Activated CD8-positive, alpha-beta memory T cell treated with anti-CD3 and anti-CD28 coated beads, Interleukin-2, amount 50 U/mL, for 24 hours (primary cell): Measurements from ENCODE around the gene VWA5A.

Experiments
- DNase-seq: peaks from one replicate; pipeline ENCODE4 v3.0.0-alpha.2; 2020; ENCODE audit errors: extremely low read depth

VWA5A gene, protein sequence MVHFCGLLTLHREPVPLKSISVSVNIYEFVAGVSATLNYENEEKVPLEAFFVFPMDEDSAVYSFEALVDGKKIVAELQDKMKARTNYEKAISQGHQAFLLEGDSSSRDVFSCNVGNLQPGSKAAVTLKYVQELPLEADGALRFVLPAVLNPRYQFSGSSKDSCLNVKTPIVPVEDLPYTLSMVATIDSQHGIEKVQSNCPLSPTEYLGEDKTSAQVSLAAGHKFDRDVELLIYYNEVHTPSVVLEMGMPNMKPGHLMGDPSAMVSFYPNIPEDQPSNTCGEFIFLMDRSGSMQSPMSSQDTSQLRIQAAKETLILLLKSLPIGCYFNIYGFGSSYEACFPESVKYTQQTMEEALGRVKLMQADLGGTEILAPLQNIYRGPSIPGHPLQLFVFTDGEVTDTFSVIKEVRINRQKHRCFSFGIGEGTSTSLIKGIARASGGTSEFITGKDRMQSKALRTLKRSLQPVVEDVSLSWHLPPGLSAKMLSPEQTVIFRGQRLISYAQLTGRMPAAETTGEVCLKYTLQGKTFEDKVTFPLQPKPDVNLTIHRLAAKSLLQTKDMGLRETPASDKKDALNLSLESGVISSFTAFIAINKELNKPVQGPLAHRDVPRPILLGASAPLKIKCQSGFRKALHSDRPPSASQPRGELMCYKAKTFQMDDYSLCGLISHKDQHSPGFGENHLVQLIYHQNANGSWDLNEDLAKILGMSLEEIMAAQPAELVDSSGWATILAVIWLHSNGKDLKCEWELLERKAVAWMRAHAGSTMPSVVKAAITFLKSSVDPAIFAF

DNA sequence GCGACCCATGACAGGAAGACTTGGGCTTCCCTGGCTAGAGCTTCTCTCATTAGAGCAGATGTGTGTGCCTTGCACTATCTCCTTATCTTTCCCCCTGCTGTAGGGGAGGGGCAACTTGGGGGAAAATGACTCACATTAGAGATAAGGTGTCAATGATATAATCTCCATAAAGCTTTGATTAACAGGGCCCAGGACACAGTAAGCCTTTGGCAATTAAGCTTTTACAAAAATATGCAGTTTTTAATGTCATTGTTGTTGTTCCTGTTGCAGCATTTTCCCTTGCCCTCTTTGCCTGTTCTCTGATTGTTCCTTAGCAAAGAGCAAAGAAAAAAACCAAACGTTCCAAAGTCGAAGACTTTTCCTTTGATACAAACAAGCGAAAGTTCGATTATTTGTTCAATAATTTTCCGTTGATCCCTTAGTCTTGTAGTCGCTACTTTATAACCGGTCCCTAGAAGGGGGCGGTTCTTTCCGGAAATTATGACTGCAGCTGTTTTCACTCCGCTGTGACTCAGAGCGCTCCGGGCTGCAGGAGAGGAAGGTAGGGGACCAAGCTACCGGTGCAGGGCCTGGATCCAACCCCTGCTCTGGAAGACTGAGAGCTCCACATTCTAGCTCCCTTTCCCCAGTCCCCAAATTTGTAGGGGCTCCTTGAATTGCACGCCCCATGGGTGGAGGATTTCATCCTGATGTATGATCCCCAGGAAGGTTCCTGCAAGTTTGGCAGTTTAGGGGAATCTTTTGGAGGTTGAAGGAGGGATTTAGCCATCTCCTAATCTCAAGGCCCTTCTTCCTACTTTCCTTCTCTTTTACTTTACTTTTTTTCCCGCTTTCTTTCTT, at the start of gene VWA5A:
TSS of gene VWA5A (plus strand) at position 509 of the 840 bp plus-strand sequence. CDS start 2,062 bp downstream, outside the sequence.
- peak; percentile 64 for DNase-seq

DNA sequence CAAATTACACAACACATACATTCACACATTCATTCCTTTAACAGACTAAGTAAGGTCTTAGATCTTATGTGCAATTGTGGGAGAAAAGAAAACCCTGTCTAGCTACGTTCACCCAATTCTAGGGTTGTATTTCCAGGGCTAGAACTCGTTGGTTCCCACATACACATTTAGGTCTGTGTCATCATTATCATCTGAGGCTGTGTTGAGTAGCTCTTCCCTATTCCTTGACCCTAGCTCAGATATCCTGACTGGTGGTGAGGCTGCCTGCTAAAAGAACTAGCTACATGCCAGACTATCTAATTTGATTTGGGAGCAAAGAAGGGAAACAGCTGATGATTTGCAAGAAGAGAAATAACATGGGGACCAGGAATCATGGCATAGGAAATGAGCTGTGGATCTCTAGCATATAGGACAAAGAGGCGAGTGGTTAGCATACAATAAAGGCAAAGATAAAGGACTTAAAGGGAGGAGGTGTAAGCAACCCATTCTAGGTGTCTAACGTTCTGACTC, 46.6 kb upstream of the VWA5A start:
- no peak for DNase-seq

DNA sequence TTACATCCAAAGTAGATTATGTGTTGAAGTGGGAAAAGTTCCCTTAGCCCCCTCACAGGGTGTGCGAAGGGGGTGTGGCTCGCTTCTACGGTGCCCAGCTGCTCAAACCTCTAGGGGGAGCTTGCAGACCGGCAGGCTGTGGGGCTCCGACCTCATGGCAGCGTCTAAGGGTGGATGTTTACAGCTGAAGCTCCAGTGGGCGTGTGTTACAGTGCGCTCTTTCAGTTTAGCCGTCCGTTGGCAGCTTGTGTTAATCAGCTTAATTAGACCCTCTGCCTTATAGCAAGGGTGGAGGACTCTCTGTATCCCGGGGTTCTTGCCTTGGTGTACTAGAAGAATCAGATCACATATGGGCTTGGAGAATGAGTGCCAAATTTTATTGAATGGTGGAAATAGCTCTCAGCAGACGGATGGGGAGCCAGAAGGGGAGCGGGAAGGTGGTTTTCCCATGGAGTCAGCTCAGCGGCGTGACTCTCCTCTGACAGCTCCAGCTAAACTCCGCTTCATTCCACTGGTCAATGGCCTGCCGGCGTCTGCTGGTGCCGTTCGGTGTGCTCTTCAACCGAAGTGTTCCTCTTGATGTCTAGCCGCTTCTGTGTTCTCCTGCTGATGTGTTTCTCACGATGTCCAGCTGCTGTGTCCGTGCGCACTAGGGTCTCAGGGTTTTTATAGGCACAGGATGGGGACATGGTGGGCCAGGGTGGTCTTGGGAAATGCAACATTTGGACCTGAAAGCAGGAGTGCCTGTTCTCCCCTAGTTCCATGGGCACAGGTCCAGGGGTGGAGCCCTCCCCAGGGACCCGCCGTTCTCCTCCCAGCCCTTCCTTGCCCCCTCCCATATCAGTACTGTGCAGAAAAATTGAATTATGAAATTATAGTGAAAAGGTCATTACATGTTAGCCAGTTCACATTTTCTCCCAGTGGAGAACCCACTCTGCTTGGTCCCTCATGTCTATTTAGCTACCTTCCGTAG, 45.5 kb upstream of the VWA5A start:
- peak; percentile 7 for DNase-seq

DNA sequence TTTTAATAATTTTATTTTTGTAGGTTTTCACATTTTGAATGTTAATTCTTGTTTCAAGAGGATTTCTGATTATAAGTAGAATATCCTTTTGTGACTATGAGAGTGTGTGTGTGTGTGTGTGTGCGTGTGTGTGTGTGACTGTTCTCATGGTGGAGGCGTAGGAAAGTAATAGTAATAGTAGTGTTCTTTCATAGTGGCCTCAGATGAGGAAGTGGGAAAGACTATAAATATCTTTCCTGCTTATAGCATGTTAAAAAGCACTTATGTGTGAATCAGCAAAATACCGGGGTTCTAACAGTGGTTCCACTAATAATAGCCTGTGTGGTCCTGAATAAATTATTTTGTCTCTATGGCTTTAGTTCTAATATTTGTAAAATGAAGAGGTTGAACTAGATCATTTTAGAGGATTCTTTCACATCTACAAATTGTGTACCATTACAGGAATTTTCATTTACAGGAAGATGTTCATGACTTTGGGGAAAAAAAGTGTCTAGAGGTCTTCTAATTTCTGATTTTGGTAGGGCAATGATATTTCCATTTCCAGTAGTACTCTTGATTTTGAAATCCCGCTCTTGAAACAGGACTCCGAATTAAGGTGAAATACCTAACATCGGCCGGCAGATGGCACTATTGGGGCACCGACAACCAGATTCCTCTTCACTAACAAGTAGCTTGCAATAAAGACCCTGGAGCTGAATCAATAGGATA, 44.2 kb upstream of the VWA5A start:
- DNase-seq: peak; percentile 35

DNA sequence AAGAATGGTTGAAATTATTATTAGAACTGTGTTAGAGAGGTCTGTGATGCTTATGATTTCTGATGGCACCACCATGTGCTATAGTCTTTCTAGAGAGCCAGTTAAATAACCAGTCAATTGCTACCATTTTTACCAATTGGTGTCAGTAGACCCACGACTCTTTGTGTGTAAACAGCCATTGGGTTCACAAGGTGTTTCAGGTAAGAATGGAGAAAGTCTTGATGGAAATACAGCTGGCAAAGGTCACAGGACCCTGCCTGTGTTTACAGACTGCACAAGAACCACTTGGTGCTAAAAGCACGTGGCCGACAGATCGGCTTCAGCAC, 43.7 kb upstream of the VWA5A start:
- no peak for DNase-seq

DNA sequence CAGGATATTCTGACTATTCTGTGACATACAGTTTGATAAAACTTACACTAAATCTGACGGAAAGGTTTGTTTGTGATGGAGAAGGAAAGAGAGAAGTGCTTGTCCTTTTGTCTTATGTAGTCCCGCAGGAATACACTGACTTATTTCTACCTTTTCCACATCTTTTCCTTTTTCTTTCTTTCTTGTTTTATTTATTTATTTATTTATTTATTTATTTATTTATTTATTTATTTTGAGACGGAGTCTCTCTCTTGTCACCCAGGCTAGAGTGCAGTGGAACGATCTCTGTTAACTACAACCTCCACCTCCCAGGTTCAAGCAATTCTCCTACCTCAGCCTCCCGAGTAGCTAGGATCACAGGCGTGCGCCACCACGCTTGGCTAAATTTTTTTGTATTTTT, 43.1 kb upstream of the VWA5A start:
- no peak for DNase-seq

DNA sequence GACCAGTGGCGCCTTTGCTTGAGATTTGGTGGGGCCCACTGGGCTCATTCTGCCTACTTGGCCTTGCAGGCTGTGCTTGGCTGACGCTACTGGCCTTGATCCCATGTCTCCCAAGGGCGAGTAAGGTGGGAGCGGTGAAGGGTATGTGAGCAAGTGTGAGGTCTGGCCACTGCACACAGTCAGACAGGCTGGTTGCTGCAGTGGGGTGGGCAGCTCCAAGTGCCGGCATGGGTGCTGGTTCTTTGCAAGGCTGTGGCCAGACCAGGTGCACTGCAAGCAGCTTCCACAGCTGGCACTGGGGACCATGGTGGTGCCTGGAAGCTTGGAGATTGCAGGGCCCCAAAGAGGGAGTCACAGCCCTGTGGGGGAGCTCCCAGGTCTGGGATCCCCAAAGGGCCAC, 40.7 kb upstream of the VWA5A start:
- DNase-seq: no peak

DNA sequence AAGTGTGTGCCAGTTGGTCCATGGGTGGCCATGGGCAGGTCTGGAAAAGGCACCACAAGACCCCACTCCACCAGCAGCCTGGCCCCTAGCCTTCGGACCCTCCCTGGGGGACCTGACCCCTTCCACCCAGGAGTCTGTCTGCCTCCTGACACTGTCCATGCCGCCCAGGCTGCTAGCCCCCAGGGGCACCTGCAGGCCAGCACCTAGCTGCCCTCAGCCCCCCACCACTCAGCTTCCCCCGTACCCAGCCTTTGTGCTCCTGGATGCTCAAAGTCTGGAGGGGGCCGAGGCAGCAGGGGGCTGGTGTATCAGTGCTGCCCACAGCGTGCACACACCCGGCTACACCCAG, 39.8 kb upstream of the VWA5A start:
- no peak for DNase-seq

DNA sequence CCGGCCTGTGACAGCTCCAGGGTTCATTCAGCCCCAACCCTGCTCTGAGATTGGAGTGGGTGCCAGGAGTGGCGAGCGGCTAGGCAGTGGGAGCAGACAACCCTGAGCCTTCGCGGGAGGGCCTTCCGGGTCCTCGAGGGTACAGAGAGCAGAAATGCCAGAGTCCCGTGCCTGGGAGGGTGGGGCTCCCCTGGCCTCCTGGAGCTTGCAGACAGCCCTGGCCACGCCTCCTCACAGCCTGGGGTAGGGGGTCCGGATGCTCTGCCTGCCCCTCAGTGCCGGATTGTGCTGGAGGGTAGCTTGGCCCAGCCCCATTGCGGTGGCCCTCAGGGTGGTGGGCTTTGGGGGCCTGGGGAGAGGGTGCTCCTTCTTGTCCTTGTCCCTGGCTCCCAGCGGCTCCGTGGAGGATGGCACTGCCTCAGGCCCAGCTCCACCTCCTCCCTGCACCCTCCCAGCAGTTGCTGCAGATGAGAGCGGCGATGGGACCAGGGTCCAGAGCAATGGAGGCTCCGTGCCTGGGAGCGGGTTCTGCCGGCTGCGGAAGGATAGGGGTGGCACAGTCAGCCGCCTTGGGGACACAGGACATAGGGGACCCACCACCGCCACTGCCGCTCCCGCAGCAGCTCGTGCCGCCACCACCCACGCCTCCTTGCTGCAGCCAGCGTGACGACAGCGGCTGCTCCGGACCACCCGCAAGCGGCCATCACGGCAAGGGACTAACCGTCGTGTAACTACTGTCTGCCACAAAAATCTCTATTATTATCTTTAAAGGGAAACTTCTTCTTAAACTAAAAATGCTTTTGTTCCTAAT, 39.2 kb upstream of the VWA5A start:
- DNase-seq: no peak

DNA sequence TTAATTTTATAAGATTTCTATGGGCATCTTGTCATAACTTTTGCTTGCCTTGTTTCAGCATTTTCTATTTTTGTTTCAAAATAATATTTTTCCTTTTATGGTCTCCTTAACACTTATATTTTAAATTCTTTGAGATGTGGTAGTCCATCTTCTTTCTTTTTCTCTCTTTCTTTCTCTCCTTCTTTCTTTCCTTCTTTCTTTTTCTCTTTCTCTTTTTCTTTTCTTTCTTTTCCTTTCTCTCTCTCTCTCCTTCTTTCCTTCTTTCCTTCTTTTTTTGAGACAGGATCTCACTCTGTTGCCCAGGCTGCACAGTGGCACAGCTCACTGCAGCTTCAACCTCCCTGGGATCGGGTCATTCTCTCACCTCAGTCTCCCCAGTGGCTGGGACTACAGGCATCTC, 38.0 kb upstream of the VWA5A start:
- no peak for DNase-seq

DNA sequence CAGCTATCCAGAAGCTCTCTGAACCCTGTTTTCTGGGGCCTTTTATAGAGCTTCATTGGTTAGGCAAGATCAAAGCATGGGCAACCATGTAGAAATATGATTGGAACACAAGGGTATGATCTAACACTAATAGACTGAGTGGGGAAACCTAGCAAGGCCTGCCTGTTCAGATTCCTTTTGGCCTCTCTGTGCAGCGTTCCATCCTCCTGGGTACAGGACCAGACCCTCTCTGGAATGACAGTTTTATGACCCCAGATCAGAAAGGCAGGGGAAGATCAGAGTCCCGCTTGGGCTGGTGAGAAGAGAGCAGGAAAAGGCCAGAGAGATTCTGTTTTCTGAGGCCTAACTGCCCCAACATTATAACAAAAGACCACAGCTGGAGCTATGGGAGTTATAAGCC, 36.7 kb upstream of the VWA5A start:
- DNase-seq: no peak

DNA sequence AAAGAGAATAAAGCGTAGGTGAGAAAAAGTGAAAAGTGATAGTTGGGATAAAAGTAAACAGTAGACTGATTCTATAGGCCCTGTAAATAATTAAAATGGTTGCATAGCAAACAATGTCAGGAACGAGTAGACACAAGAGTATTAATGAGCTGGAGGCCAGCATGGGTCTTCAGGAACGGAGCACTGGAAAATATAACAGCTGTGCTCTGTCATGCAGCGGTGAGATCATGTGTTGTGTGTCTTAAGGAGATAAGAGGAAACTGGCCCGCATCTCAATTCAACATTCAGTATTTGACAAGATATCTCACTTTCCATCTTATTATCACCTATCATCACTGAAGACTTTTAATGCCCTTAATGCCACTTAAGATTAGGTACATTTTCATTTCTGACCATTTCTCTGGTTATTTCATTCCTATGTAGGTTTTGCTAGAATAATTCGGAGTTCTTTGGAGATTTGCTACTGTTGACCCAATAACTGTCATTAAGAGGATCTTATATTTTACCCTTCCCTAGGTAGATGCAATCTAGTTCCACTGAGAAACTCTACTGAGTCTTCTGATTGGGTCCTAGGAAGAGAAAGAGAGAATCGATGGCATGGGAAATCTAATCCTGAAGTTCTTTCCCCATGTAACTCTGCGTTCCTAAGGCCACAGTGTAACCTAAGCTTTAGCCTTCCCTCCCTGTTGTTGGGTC, 35.5 kb upstream of the VWA5A start:
- no peak for DNase-seq

DNA sequence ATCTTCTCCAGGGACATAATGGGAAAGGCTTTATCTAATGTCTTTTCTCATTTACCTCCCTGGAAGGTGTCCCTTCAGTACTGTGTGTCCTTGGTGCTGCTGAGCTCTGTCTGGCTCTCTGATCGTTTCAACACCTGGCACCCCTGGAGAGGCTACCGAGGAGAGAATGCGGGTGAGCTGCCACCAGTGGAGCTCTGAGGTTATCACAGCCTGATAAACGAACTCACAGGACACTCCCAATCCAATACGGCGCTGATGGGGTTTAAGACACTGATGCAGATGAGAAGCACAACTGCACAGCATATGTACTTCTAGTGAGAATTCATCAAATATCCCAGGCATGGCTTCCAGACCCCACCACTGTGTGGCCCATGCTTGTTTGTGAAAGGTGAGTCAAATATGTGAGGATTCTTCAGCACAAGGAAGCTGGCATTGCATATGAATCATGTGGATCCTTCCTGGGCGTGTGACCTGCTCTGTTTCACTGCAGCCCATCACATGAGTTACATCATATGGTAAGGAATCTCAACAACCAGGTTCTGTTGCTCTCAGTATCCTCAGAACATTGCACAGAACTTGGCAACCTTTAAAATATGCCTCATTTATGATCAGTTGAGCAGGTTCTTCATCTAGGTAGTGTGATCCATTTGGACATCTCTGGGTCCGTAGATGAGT, 34.8 kb upstream of the VWA5A start:
- DNase-seq: no peak

DNA sequence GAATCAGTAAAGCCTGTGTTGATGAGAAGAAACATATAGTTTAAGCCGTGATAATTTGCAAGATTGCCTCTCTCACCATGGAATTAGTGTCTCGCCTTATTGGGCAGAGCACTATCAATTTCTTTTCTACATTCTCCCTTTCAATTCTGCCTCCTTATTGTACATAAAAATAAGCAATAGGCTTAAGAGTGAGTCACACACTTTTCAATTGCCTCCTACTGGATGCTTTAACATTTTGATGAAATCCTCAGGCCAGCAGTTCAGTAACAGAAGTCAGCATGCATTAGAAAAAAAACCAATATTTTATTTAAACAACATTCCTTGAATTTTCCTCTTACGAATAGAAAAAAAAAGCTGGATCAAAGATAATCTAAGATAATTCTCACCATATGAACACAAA, 33.8 kb upstream of the VWA5A start:
- no peak for DNase-seq

DNA sequence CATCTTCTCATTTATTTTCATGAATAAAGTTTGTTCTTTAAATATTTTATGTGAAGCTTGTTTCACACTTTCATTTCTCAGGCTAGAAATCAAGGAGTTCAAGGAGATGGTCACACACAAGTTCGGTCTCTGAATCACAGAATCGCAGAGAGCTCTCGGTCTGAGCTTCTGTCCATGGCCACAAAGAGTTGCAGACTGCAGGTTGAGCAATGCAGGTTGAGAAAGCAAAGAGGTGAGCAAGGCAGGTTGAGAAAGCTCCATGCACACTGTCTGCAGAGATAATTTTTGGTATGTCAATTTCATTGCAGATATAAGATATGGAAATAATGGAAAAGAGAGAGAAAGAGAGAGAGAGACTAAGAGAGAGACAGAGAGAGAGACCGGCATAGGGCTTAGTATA, 32.9 kb upstream of the VWA5A start:
- no peak for DNase-seq

DNA sequence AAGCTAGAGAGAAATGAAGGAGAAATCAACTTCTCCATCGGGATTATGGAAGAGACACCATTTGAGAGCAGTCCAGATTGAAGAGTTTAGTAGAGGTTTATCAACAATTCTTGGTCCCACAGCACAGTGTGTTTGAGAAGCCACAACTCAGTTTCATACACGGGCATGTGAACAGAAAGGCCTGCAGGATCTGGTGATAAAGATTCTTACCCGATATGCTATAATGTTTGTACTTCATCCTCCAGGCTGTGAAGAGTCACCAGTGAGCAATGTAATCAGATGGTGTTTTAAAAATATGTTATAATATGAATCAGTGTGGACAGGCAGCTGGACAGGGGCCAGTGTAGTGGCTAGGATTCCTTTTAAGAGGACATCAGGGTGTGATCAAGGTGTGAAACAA, 29.7 kb upstream of the VWA5A start:
- no peak for DNase-seq

DNA sequence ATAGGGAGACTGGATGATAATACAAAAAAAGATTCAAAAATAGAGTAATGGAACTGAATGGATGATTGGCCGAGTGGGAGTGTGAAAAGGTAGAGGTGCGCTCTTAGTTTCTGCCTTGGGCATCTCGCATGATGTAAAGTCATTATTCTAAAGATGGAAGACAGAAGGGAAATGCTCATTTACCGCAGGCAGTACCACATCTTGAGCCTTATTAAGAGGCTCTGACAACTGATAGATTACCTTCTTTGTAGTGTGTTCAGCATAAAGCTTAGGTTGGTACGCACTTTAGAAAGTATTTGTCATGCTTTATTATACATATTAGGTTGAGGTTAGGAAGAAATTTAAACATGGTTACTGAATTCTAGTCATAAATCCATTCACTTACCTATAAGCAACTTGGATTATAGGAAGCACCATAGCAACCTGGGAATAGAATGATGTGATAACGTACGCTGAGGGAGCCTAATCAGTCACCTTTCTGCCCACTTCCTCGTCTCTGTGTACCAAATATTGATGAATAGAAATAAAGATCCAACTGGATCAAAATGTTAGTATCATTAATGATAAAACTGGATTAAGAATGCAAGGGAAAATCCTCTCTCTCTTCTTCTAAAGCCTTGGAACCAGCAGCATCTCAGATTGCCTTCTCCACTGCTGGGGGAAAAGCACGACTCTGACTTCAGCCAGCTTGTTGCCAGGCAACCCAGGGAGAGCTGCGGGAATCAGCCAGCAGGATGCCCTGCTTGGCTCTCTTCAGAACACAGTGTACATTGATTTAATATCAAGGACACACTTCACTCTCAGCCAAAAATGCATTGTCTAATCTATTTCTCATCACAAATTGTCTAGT, 29.0 kb upstream of the VWA5A start:
- no peak for DNase-seq

DNA sequence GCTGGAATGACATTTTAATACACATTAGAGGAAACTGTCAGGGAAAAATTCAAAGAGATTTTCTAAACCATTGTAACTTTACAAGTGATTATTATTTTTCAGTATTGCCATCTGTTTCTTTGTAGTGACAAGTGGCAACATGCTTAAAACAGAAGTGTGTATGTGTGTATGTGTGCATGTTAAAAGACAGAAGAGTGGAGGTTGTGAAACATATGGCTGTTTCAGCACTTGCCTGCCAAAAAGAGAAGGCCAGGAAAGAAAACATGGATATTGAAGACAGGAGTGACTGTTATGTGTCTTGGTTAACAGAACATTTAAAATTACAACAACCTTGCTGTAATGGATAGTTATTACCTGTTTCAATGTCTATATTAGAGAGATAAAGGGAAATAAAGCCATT, 24.3 kb upstream of the VWA5A start:
- no peak for DNase-seq
